HG03108 (cell line): ENCODE data around the gene ASF1B.

Source experiments
- ATAC-seq: cut with Tn5 transposase; IDR thresholded peaks from one replicate; pipeline ENCODE4 v1.9.1; 2021; ENCODE audit warnings: moderate library complexity; ENCODE audit not compliant: unreplicated experiment

The ASF1B gene

GRCh38 chr19:14138576-14139265, 2.3 kb upstream of the ASF1B start:
- ATAC-seq: no peak

- ATAC-seq: no peak
Measured at GRCh38 chr19:14135985-14136508, 342 bp downstream of the ASF1B start.

- ATAC-seq: no peak
Measured at GRCh38 chr19:14135355-14135754, 1.0 kb downstream of the ASF1B start.

- peak; percentile 48 for ATAC-seq
Measured at GRCh38 chr19:14127929-14128509, 8.4 kb downstream of the ASF1B start.

GRCh38 chr19:14127176-14127575, 9.2 kb downstream of the ASF1B start:
- ATAC-seq: no peak

GRCh38 chr19:14122924-14123323, 13.5 kb downstream of the ASF1B start:
- no peak for ATAC-seq

- ATAC-seq: no peak
Measured at GRCh38 chr19:14120497-14120780, 15.9 kb downstream of the ASF1B start.

GRCh38 chr19:14119644-14120496, 16.5 kb downstream of the ASF1B start:
- no peak for ATAC-seq

GRCh38 chr19:14119146-14119545, 17.2 kb downstream of the ASF1B start:
- no peak for ATAC-seq

- peak; percentile 23 for ATAC-seq
Measured at GRCh38 chr19:14118165-14119051, 18.0 kb downstream of the ASF1B start.

- ATAC-seq: peak; percentile 91
Measured at GRCh38 chr19:14117668-14118164, 18.7 kb downstream of the ASF1B start, which contains the start of gene PRKACA. Gene PRKACA (minus strand): TSS chr19:14117762. CDS start chr19:14117547, 215 bp downstream.

GRCh38 chr19:14116918-14117578, 19.3 kb downstream of the ASF1B start:
- ATAC-seq: peak; percentile 9

- ATAC-seq: no peak
Measured at GRCh38 chr19:14116525-14116917, 19.9 kb downstream of the ASF1B start.

GRCh38 chr19:14115756-14116155, 20.6 kb downstream of the ASF1B start:
- ATAC-seq: no peak

- no peak for ATAC-seq
Measured at GRCh38 chr19:14114854-14115253, 21.5 kb downstream of the ASF1B start.

- ATAC-seq: no peak
Measured at GRCh38 chr19:14114439-14114838, 21.9 kb downstream of the ASF1B start.

- ATAC-seq: no peak
Measured at GRCh38 chr19:14113762-14114414, 22.5 kb downstream of the ASF1B start.

- no peak for ATAC-seq
Measured at GRCh38 chr19:14112809-14113385, 23.5 kb downstream of the ASF1B start.
